Measurements from ENCODE around the gene EDDM3A.

The EDDM3A gene

DNA sequence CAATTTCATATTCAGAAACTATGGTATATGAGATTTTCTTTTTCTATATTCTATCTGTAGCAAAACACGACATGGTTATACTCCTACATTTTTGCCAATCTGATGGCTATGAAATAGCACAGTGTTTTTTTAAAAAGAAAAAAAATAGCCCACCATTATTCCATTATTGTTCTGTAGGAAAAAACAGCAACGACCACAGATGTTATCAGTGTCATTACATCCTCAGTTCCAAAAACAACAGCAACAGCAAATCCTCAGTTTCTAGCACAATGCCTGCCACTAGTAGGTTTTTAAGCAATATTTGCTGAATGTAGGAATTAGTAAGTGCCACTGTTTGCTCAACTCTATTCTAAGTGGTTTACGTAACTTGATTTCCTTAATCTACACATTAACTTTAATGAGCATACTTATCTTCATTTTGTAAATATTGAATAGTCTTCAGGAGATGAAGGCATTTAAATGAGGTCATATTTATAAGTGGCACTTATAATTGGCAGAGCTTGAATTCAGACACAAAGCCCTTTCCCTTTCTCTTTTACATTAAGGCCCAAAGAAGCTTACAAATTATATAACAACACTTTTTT, 43.6 kb downstream of the EDDM3A start:
- no peak for DNase-seq (ENCODE audit: low read depth in 2 of 2)

- DNase-seq (ENCODE audit: low read depth in 2 of 2): no peak
Measured at GRCh38 chr14:20790464-20791116, 44.9 kb downstream of the EDDM3A start.

DNA sequence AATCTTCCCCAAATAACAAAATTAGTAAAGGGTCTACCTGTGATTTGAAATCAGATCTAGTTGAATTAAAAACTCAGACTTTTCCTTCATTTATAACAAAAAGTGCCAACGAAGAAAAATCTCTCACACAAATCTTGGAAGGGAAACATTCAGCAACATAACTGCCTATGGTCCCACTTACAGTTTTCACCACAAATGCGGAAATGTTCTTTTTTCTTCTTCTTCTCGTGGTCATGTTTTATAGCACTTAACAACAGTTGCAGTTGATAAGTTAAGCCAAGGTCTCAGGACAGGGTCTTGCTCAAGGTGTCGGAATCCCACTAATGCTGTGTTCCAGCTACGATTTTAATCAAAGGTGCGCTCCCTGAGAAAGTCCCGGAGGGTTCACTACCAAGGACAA, 45.5 kb downstream of the EDDM3A start:
- no peak for DNase-seq (ENCODE audit: low read depth in 2 of 2)

GRCh38 chr14:20791597-20791996, 45.9 kb downstream of the EDDM3A start:
- no peak for DNase-seq (ENCODE audit: low read depth in 2 of 2)

- DNase-seq (ENCODE audit: low read depth in 2 of 2): no peak
Measured at GRCh38 chr14:20792556-20792955, 46.9 kb downstream of the EDDM3A start.

DNA sequence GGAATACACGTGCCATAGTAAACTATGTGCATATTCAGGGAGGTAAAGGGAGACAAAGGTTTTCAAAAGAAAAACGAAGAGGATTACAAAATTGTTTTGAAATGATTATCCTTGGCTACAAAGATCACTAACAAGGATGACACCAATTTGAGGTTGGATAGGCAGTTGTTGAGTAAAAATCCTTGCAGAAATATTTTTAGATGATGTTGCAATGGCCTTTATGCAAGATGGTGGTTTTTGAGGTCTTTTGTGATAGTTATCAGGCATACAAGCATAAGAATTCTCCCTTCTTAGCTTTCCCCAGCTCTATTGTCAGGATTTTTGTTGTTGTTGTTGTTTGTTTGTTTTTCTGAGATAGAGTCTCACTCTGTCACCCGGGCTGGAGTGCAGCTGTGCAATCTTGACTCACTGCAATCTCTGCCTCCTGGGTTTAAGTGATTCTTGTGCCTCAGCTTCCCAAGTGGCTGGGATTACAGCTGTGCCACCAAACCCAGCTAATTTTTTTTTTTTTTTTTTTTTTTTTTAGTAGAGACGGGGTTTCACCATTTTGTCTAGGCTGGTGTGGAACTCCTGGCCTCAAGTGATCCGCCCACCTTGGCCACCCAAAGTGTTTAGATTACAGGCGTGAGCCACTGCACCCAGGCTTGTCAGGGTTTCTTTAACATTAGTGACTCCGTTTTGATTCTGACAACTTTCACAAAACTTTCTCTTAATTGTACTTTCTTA, 49.1 kb downstream of the EDDM3A start:
- no peak for DNase-seq (ENCODE audit: low read depth in 2 of 2)

DNA sequence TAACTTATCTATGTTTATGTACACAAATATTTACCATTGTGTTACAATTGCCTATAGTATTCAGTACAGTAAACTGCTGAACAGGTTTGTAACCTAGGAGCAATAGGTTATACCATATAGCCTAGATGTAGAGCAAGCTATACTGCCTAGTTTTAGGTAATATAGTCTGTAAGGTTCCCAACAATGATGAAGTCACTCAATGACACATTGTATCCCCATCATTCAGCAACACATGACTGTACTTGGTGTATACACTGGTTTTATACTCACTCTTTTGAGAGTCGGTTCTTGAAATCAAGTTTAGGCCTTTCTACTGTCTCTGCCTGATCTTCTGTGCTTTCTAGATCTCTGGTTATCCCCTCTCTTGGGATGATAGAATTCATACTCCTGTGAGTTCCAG, 51.5 kb downstream of the EDDM3A start:
- DNase-seq (ENCODE audit: low read depth in 2 of 2): no peak
